Measurements from ENCODE around the gene MIAT.

MIAT gene

DNA sequence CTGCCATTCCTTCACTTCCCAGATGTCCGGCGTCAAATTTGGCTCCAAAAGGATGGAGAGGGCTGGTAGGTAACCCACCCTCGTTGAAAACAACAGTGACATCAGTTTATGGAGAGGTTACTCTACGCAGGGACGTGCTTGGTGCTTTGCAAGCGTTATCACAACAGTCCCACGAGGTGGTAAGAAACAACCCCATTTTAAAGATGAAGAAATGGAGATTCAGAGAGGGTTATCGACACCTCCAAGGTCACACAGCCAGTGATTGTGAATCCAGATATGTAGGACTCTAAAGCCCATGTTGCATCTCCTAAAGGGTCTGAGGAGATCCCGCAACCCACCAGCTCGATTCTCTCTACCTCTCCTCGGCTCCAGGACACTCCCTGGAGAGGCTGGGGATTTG is 773 bp downstream of the MIAT start:
- H3K27ac ChIP-seq (ENCODE audit: low read depth, low read length): no peak overlapping the region
- peak overlapping the region; percentile 69 for H3K4me2 ChIP-seq (ENCODE audit: low read depth, low read length, poor library complexity, severe bottlenecking)
- no peaks in the 10 kb centered on the region for H3K27me3 ChIP-seq (ENCODE audit: low read length)
- no peaks in the 10 kb centered on the region for H3K36me3 ChIP-seq (ENCODE audit: low read length)
- no peaks in the 10 kb centered on the region for H4K20me1 ChIP-seq (ENCODE audit: low read depth, low read length)
- peak overlapping the region; percentile 52 for H3K9ac ChIP-seq (ENCODE audit: low read length)
- no peak for TF ChIP-seq EZH2phosphoT487 (conservative IDR thresholded peaks at IDR 0.05; ENCODE audit: low read length)
- TF ChIP-seq, protein P1, sequence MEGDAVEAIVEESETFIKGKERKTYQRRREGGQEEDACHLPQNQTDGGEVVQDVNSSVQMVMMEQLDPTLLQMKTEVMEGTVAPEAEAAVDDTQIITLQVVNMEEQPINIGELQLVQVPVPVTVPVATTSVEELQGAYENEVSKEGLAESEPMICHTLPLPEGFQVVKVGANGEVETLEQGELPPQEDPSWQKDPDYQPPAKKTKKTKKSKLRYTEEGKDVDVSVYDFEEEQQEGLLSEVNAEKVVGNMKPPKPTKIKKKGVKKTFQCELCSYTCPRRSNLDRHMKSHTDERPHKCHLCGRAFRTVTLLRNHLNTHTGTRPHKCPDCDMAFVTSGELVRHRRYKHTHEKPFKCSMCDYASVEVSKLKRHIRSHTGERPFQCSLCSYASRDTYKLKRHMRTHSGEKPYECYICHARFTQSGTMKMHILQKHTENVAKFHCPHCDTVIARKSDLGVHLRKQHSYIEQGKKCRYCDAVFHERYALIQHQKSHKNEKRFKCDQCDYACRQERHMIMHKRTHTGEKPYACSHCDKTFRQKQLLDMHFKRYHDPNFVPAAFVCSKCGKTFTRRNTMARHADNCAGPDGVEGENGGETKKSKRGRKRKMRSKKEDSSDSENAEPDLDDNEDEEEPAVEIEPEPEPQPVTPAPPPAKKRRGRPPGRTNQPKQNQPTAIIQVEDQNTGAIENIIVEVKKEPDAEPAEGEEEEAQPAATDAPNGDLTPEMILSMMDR (IDR thresholded peaks at IDR 0.05; ENCODE audit: insufficient read depth, low read length, poor library complexity, severe bottlenecking): no peak
- peak overlapping the region; percentile 89 for H2AFZ ChIP-seq (ENCODE audit: low read depth, low read length, severe bottlenecking)
- peak overlapping the region; percentile 42 for H3K4me3 ChIP-seq (ENCODE audit: insufficient read depth, low read length, poor library complexity, severe bottlenecking)
- H3K9me3 ChIP-seq (ENCODE audit: insufficient read depth, low read length): no peaks in the 10 kb centered on the region
- no peaks in the 10 kb centered on the region for H3K9me2 ChIP-seq (replicated peaks; ENCODE audit: insufficient read depth, low read length)
- no peaks in the 10 kb centered on the region for H3K79me2 ChIP-seq (ENCODE audit: insufficient read depth, low read length)
- peaks cover 11% of the 10 kb centered on the region for H3F3A ChIP-seq (ENCODE audit: insufficient read depth)

DNA sequence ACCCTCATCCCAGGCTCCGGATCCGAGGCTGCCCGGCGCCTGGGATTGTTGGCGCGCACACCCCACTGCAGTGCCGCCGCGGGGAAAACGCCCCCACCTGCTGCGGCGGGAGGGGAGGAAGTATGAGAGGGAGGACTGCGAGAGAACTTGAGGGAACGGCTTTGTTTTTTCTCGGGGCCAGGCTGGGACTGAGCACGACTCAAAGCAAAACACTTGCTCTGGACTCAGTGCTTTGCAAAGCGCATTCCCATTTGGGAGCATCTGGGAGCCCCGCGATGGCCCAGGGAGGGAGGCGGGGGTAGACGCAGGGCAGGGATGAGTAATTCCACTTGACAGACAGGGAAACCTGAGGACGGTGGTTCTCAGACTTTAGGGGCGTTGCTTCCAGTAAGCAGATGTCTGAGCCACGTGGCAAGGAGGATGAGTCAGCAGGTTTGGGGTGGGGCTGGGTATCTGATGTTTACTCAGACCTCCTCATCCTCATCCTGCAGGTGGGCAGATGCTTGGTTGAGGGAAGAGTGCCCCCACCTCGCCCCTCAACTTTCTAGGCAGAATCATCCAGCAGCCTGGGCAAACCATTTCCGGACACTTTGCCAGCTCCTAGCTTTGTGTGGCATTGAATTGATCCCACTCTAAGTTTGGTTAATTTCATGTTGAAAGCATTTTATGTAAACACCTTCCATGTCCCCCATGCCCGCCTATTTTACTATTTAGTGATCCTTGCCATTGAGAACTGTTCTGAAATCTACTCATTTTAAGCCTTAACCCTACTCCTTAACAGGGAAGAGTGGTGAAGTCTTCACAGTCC is 1.5 kb downstream of the MIAT start:
- no peaks in the 10 kb centered on the region for H3K27me3 ChIP-seq (ENCODE audit: low read length)
- H3K9me3 ChIP-seq (ENCODE audit: insufficient read depth, low read length): no peaks in the 10 kb centered on the region
- TF ChIP-seq, protein P1 (IDR thresholded peaks at IDR 0.05; ENCODE audit: insufficient read depth, low read length, poor library complexity, severe bottlenecking): no peak
- no peaks in the 10 kb centered on the region for H3K9me2 ChIP-seq (replicated peaks; ENCODE audit: insufficient read depth, low read length)
- peak overlapping the region; percentile 34 for H3K27ac ChIP-seq (ENCODE audit: low read depth, low read length)
- H3K4me2 ChIP-seq (ENCODE audit: low read depth, low read length, poor library complexity, severe bottlenecking): peak overlapping the region; percentile 69
- peaks cover 15% of the 10 kb centered on the region for H3F3A ChIP-seq (ENCODE audit: insufficient read depth)
- H4K20me1 ChIP-seq (ENCODE audit: low read depth, low read length): no peaks in the 10 kb centered on the region
- peak overlapping the region; percentile 42 for H3K4me3 ChIP-seq (ENCODE audit: insufficient read depth, low read length, poor library complexity, severe bottlenecking)
- no peaks in the 10 kb centered on the region for H3K36me3 ChIP-seq (ENCODE audit: low read length)
- peak overlapping the region; percentile 52 for H3K9ac ChIP-seq (ENCODE audit: low read length)
- H3K79me2 ChIP-seq (ENCODE audit: insufficient read depth, low read length): no peaks in the 10 kb centered on the region
- H2AFZ ChIP-seq (ENCODE audit: low read depth, low read length, severe bottlenecking): peak overlapping the region; percentile 89

DNA sequence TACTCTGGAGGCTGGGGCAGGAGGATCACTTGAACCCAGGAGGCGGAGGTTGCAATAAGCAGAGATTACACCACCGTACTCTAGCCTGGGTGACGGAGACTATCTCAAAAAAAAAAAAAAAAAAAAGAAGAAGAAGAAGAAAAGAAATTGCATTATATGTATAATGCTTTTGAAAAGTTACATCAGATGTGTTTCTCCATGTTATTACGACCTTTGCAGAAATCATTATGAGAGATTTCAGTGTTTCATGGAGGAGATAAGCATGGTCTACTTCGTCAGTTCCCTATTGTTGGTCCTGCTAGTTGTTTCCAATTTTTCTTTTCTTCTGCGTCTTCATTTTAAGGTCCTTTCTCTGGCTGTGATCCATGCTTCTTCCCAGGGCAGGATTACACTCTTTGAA is 3.0 kb downstream of the MIAT start:
- Histone ChIP-seq H3K36me3 (ENCODE audit: low read length) (no peaks in the 10 kb centered on the region), H4K20me1 (ENCODE audit: low read depth, low read length) (no peaks in the 10 kb centered on the region), H3K4me2 (ENCODE audit: low read depth, low read length, poor library complexity, severe bottlenecking) (no peak overlapping the region), H3K4me3 (ENCODE audit: insufficient read depth, low read length, poor library complexity, severe bottlenecking) (no peak overlapping the region), H3K27me3 (ENCODE audit: low read length) (no peaks in the 10 kb centered on the region), H3K27ac (ENCODE audit: low read depth, low read length) (no peak overlapping the region), H3F3A (ENCODE audit: insufficient read depth) (peaks cover 15% of the 10 kb centered on the region), H3K79me2 (ENCODE audit: insufficient read depth, low read length) (no peaks in the 10 kb centered on the region), H3K9me3 (ENCODE audit: insufficient read depth, low read length) (no peaks in the 10 kb centered on the region), H3K9me2 (replicated peaks; ENCODE audit: insufficient read depth, low read length) (no peaks in the 10 kb centered on the region), H2AFZ (ENCODE audit: low read depth, low read length, severe bottlenecking) (no peak overlapping the region), H3K9ac (ENCODE audit: low read length) (no peak overlapping the region)
- TF ChIP-seq, protein P1 (IDR thresholded peaks at IDR 0.05; ENCODE audit: insufficient read depth, low read length, poor library complexity, severe bottlenecking): no peak
- no peak for TF ChIP-seq EZH2phosphoT487 (conservative IDR thresholded peaks at IDR 0.05; ENCODE audit: low read length)
